ENCODE results near the gene DLG2. TPM values are rescaled to one million over a fixed set of nuclear protein-coding genes. Genes with fewer than 3 reads are reported as not detected.
A peak's percentile ranks its signal among the peaks of the same experiment; 100 is the strongest.

The DLG2 gene
- total RNA-seq, 1 donor from 2014 or later = 0.26 TPM

DNA sequence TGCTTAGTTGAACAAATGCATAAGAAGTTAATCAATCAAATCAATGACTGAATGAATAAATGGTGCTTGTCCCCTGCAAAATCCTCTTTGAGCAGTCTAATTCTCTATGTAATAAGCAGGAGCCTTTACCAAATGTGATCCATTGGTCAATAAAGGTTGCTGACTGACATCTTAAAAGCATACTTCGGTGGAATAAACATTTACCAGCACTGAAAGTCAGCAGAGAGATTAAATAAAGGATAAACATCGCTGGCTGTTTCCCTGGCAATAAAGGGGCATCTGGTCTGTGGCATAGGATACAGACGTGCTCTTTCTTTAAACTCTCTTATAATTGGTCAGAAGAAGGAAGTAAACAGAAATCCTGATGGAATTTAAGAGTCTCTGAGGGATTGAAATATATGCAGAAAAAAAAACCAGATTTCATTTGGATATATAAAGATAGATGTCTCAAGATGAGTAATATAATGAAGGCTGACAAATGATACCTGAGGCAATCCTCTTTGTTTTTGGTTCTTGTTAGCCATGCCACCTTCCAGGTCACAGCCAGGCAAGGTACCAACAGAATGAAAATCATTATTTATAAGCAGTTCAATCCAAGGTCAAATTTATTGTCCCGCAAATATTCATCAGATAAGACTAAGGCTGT lies 1762.6 kb downstream of the DLG2 start:
- FAIRE-seq (no peak), DNase-seq (ENCODE audit: low read depth) (no peak)
- H3K4me3 ChIP-seq (ENCODE audit: low read depth, low read length) = no peak overlapping the region

DNA sequence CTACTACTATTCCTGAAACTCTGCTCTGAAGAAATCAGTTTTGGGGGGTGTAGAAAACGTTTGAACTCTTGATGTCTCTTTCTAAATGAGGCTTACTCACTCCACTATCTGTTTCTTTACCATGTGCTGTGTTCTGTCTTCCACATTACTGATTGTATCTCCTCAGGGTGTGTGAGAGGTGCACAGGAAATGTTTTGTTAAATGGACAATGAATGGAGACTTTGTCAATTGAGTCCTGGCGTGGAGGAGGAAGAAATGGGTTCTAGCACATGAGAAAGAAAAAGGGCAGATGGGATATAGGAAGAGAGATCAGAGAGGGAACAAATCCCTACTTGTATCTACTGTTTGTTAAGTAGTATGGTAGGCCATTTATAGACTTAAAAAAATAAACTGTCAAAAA lies 1763.9 kb downstream of the DLG2 start:
- H3K36me3 ChIP-seq (ENCODE audit: control insufficient read depth, insufficient read depth, low read length) = no peaks in the 10 kb centered on the region
- no peak for FAIRE-seq
- no peaks in the 10 kb centered on the region for H3K27me3 ChIP-seq (ENCODE audit: control insufficient read depth, insufficient read depth, low read length)
- no peak overlapping the region for H3K4me3 ChIP-seq (ENCODE audit: low read depth, low read length)
- TF ChIP-seq, protein P1, sequence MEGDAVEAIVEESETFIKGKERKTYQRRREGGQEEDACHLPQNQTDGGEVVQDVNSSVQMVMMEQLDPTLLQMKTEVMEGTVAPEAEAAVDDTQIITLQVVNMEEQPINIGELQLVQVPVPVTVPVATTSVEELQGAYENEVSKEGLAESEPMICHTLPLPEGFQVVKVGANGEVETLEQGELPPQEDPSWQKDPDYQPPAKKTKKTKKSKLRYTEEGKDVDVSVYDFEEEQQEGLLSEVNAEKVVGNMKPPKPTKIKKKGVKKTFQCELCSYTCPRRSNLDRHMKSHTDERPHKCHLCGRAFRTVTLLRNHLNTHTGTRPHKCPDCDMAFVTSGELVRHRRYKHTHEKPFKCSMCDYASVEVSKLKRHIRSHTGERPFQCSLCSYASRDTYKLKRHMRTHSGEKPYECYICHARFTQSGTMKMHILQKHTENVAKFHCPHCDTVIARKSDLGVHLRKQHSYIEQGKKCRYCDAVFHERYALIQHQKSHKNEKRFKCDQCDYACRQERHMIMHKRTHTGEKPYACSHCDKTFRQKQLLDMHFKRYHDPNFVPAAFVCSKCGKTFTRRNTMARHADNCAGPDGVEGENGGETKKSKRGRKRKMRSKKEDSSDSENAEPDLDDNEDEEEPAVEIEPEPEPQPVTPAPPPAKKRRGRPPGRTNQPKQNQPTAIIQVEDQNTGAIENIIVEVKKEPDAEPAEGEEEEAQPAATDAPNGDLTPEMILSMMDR (IDR thresholded peaks at IDR 0.05; ENCODE audit: insufficient read depth, low read length, severe bottlenecking) = no peak
- DNase-seq (ENCODE audit: low read depth) = no peak

More for the DNA sequence above, 1762.6 kb downstream of the DLG2 start:
- TF ChIP-seq, protein P1 (IDR thresholded peaks at IDR 0.05; ENCODE audit: insufficient read depth, low read length, severe bottlenecking) = no peak
- Histone ChIP-seq H3K36me3 (ENCODE audit: control insufficient read depth, insufficient read depth, low read length) (no peaks in the 10 kb centered on the region), H3K27me3 (ENCODE audit: control insufficient read depth, insufficient read depth, low read length) (no peaks in the 10 kb centered on the region)

DNA sequence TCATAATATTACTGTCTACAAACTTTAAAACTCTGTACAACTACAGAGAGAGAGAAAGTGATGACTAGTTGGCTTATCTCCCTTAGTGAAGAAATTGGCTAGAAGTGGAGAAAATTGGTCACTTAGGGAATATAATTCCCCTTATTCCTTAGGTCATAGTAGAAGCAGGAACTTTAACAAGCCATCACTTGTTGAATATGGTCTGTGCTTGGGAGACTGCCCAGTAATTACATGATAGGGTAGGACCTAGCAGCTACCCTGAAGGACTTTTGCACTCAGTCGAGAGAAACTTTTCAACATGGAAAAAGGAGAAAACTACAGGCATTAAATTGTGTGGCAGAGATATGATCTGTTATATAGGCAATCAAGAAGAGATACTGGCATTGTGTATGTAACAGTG lies 1764.5 kb downstream of the DLG2 start:
- Histone ChIP-seq H3K4me3 (ENCODE audit: low read depth, low read length) (no peak overlapping the region), H3K36me3 (ENCODE audit: control insufficient read depth, insufficient read depth, low read length) (no peaks in the 10 kb centered on the region), H3K27me3 (ENCODE audit: control insufficient read depth, insufficient read depth, low read length) (no peaks in the 10 kb centered on the region)
- DNase-seq (ENCODE audit: low read depth) (peak; percentile 54), FAIRE-seq (no peak)
- TF ChIP-seq, protein P1 (IDR thresholded peaks at IDR 0.05; ENCODE audit: insufficient read depth, low read length, severe bottlenecking) = no peak

DNA sequence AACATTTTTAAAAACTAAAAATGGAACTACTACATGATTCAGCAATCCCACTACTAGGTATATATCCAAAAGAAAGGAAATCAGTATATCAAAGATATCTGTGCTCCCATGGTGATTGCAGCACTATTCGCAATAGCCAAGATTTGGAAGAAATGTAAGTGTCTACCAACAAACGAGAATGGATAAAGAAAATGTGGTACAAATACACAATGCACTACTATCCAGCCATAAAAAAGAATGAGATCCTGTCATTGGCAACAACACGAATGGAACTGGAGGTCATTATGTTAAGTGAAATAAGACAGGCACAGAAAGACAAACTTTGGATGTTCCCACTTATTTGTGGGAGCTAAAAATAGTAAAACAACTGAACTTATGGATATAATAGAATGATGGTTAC lies 1765.1 kb downstream of the DLG2 start:
- no peaks in the 10 kb centered on the region for H3K27me3 ChIP-seq (ENCODE audit: control insufficient read depth, insufficient read depth, low read length)
- no peak for FAIRE-seq
- DNase-seq (ENCODE audit: low read depth) = no peak
- no peak overlapping the region for H3K4me3 ChIP-seq (ENCODE audit: low read depth, low read length)
- H3K36me3 ChIP-seq (ENCODE audit: control insufficient read depth, insufficient read depth, low read length) = no peaks in the 10 kb centered on the region
- TF ChIP-seq, protein P1 (IDR thresholded peaks at IDR 0.05; ENCODE audit: insufficient read depth, low read length, severe bottlenecking) = no peak

DNA sequence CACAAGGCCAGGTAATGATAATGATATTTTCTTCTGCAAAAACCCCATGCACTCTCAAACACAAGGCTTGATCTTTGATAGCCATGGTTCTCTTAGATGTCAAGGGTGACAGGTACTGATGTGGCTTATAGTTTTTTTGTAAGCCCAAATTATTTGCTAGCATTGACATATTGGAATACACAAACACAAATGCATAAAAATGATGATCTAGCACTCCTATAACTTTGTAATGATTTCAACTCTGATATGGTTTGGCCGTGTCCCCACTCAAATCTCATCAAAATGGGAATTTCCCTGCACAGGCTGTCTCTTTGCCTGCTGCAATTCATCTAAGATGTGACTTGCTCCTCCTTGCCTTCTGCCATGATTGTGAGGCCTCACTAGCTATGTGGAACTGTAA lies 1768.5 kb downstream of the DLG2 start:
- DNase-seq (ENCODE audit: low read depth) (no peak), FAIRE-seq (no peak)
- no peaks in the 10 kb centered on the region for H3K36me3 ChIP-seq (ENCODE audit: control insufficient read depth, insufficient read depth, low read length)
- no peaks in the 10 kb centered on the region for H3K27me3 ChIP-seq (ENCODE audit: control insufficient read depth, insufficient read depth, low read length)
- H3K4me3 ChIP-seq (ENCODE audit: low read depth, low read length) = no peak overlapping the region
- TF ChIP-seq, protein P1 (IDR thresholded peaks at IDR 0.05; ENCODE audit: insufficient read depth, low read length, severe bottlenecking) = no peak

DNA sequence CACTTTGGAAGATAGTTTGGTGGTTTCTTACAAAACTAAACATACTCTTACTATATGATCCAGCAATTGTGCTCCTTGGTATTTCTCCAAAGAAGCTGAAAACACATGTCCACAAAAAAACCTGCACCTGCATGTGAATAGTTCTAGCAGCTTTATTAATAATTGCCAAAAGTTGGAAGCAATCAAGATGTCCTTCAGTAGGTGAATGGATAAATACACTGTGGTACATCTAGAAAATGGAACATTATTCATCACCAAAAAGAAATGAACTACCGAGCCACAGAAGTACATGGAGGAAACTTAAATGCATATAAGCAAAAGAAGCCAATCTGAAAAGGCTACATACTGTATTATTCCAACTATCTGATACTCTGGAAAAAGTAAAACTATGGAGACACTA lies 1771.9 kb downstream of the DLG2 start:
- FAIRE-seq = no peak
- no peaks in the 10 kb centered on the region for H3K36me3 ChIP-seq (ENCODE audit: control insufficient read depth, insufficient read depth, low read length)

More for the DNA sequence above, 1771.9 kb downstream of the DLG2 start:
- no peaks in the 10 kb centered on the region for H3K27me3 ChIP-seq (ENCODE audit: control insufficient read depth, insufficient read depth, low read length)
- DNase-seq (ENCODE audit: low read depth) = no peak
- TF ChIP-seq, protein P1 (IDR thresholded peaks at IDR 0.05; ENCODE audit: insufficient read depth, low read length, severe bottlenecking) = no peak
- no peak overlapping the region for H3K4me3 ChIP-seq (ENCODE audit: low read depth, low read length)

Data from bronchial epithelial cell (primary cell).